ENCODE results near the gene SLC22A23.

The SLC22A23 gene

GRCh38 chr6:3456395-3456897 lies 404 bp downstream of the SLC22A23 start:
- peaks cover 4% of the 10 kb centered on the region for H3K27me3 Mint-ChIP-seq
- no peaks in the 10 kb centered on the region for H3K9me3 Mint-ChIP-seq (ENCODE audit: low read depth)
- peaks cover 11% of the 10 kb centered on the region for H3K4me1 Mint-ChIP-seq (ENCODE audit: low read depth)
- H3K36me3 Mint-ChIP-seq = no peaks in the 10 kb centered on the region
- H3K27ac Mint-ChIP-seq = no peak overlapping the region
- no peak overlapping the region for H3K4me3 Mint-ChIP-seq

- Mint-ChIP-seq H3K36me3 (no peaks in the 10 kb centered on the region), H3K27me3 (peaks cover 4% of the 10 kb centered on the region), H3K9me3 (ENCODE audit: low read depth) (no peaks in the 10 kb centered on the region), H3K4me3 (no peak overlapping the region), H3K4me1 (ENCODE audit: low read depth) (peaks cover 13% of the 10 kb centered on the region), H3K27ac (no peak overlapping the region)
Measured at GRCh38 chr6:3455569-3456394, 1.1 kb downstream of the SLC22A23 start.

GRCh38 chr6:3455147-3455568 lies 1.7 kb downstream of the SLC22A23 start:
- Mint-ChIP-seq H3K4me3 (no peak overlapping the region), H3K27ac (no peak overlapping the region), H3K9me3 (ENCODE audit: low read depth) (no peaks in the 10 kb centered on the region), H3K4me1 (ENCODE audit: low read depth) (peaks cover 13% of the 10 kb centered on the region), H3K27me3 (peaks cover 4% of the 10 kb centered on the region), H3K36me3 (no peaks in the 10 kb centered on the region)

- peaks cover 4% of the 10 kb centered on the region for H3K9me3 Mint-ChIP-seq (ENCODE audit: low read depth)
Measured at GRCh38 chr6:3454273-3455010, 2.4 kb downstream of the SLC22A23 start.

GRCh38 chr6:3453413-3454272 lies 3.2 kb downstream of the SLC22A23 start:
- peaks cover 4% of the 10 kb centered on the region for H3K27me3 Mint-ChIP-seq
- H3K36me3 Mint-ChIP-seq = no peaks in the 10 kb centered on the region
- peaks cover 8% of the 10 kb centered on the region for H3K9me3 Mint-ChIP-seq (ENCODE audit: low read depth)
- no peak overlapping the region for H3K27ac Mint-ChIP-seq
- H3K4me1 Mint-ChIP-seq (ENCODE audit: low read depth) = peaks cover 27% of the 10 kb centered on the region
- H3K4me3 Mint-ChIP-seq = no peak overlapping the region

More at GRCh38 chr6:3454273-3455010, 2.4 kb downstream of the SLC22A23 start:
- Mint-ChIP-seq H3K36me3 (no peaks in the 10 kb centered on the region), H3K27ac (no peak overlapping the region), H3K27me3 (peaks cover 4% of the 10 kb centered on the region), H3K4me3 (no peak overlapping the region), H3K4me1 (ENCODE audit: low read depth) (peaks cover 19% of the 10 kb centered on the region)

- no peak overlapping the region for H3K4me3 Mint-ChIP-seq
- no peaks in the 10 kb centered on the region for H3K27me3 Mint-ChIP-seq
- no peak overlapping the region for H3K27ac Mint-ChIP-seq
- H3K9me3 Mint-ChIP-seq (ENCODE audit: low read depth) = peaks cover 8% of the 10 kb centered on the region
- peaks cover 27% of the 10 kb centered on the region for H3K4me1 Mint-ChIP-seq (ENCODE audit: low read depth)
- no peaks in the 10 kb centered on the region for H3K36me3 Mint-ChIP-seq
Measured at GRCh38 chr6:3451498-3451897, 5.4 kb downstream of the SLC22A23 start.

- H3K36me3 Mint-ChIP-seq = no peaks in the 10 kb centered on the region
- H3K4me1 Mint-ChIP-seq (ENCODE audit: low read depth) = peaks cover 27% of the 10 kb centered on the region
- no peaks in the 10 kb centered on the region for H3K27me3 Mint-ChIP-seq
- H3K9me3 Mint-ChIP-seq (ENCODE audit: low read depth) = peaks cover 8% of the 10 kb centered on the region
- no peak overlapping the region for H3K27ac Mint-ChIP-seq
- H3K4me3 Mint-ChIP-seq = no peak overlapping the region
Measured at GRCh38 chr6:3450888-3451287, 6.0 kb downstream of the SLC22A23 start.

- no peaks in the 10 kb centered on the region for H3K27me3 Mint-ChIP-seq
- no peak overlapping the region for H3K4me3 Mint-ChIP-seq
- H3K4me1 Mint-ChIP-seq (ENCODE audit: low read depth) = peaks cover 27% of the 10 kb centered on the region
- peak overlapping the region; percentile 11 for H3K27ac Mint-ChIP-seq
- H3K9me3 Mint-ChIP-seq (ENCODE audit: low read depth) = peaks cover 8% of the 10 kb centered on the region
- H3K36me3 Mint-ChIP-seq = no peaks in the 10 kb centered on the region
Measured at GRCh38 chr6:3449750-3450305, 7.0 kb downstream of the SLC22A23 start.

- H3K4me3 Mint-ChIP-seq = no peak overlapping the region
- peak overlapping the region; percentile 41 for H3K27ac Mint-ChIP-seq
- H3K4me1 Mint-ChIP-seq (ENCODE audit: low read depth) = peaks cover 27% of the 10 kb centered on the region
- no peaks in the 10 kb centered on the region for H3K27me3 Mint-ChIP-seq
- peaks cover 8% of the 10 kb centered on the region for H3K9me3 Mint-ChIP-seq (ENCODE audit: low read depth)
- no peaks in the 10 kb centered on the region for H3K36me3 Mint-ChIP-seq
Measured at GRCh38 chr6:3449321-3449720, 7.5 kb downstream of the SLC22A23 start.

- Mint-ChIP-seq H3K4me1 (ENCODE audit: low read depth) (peaks cover 28% of the 10 kb centered on the region), H3K27ac (no peak overlapping the region), H3K27me3 (no peaks in the 10 kb centered on the region), H3K36me3 (no peaks in the 10 kb centered on the region), H3K9me3 (ENCODE audit: low read depth) (peaks cover 8% of the 10 kb centered on the region), H3K4me3 (no peak overlapping the region)
Measured at GRCh38 chr6:3447005-3447404, 9.8 kb downstream of the SLC22A23 start.

- Mint-ChIP-seq H3K36me3 (no peaks in the 10 kb centered on the region), H3K27me3 (no peaks in the 10 kb centered on the region), H3K4me1 (ENCODE audit: low read depth) (peaks cover 22% of the 10 kb centered on the region), H3K27ac (no peak overlapping the region), H3K9me3 (ENCODE audit: low read depth) (peaks cover 8% of the 10 kb centered on the region), H3K4me3 (no peak overlapping the region)
Measured at GRCh38 chr6:3446184-3446583, 10.7 kb downstream of the SLC22A23 start.

- Mint-ChIP-seq H3K36me3 (peaks cover 3% of the 10 kb centered on the region), H3K4me3 (no peak overlapping the region), H3K4me1 (ENCODE audit: low read depth) (peaks cover 14% of the 10 kb centered on the region), H3K9me3 (ENCODE audit: low read depth) (peaks cover 4% of the 10 kb centered on the region), H3K27me3 (no peaks in the 10 kb centered on the region), H3K27ac (no peak overlapping the region)
Measured at GRCh38 chr6:3444276-3445088, 12.4 kb downstream of the SLC22A23 start.

- H3K4me3 Mint-ChIP-seq = no peak overlapping the region
- H3K9me3 Mint-ChIP-seq (ENCODE audit: low read depth) = no peaks in the 10 kb centered on the region
- peaks cover 4% of the 10 kb centered on the region for H3K36me3 Mint-ChIP-seq
- peaks cover 5% of the 10 kb centered on the region for H3K4me1 Mint-ChIP-seq (ENCODE audit: low read depth)
- no peak overlapping the region for H3K27ac Mint-ChIP-seq
- H3K27me3 Mint-ChIP-seq = no peaks in the 10 kb centered on the region
Measured at GRCh38 chr6:3443221-3443515, 13.7 kb downstream of the SLC22A23 start.
